OCI-LY1 (cell line): ENCODE measurements around the gene CTRL.

Experiments used
- H2AFZ ChIP-seq: fragments of 200-600 bp; sonication (generic), shearing (Covaris generic); 2 replicates; pipeline ENCODE4 v1.6.0; 2014; ENCODE audit warnings: antibody characterized with exemption, mild to moderate bottlenecking, low read length
- H3F3A ChIP-seq: fragments of 200-600 bp; sonication (generic), shearing (Covaris generic); 2 replicates; pipeline ENCODE4 v1.6.0; 2014; ENCODE audit warnings: mild to moderate bottlenecking, antibody characterized with exemption, low read length, moderate library complexity; ENCODE audit not compliant: insufficient read depth
- H3K27ac ChIP-seq: fragments of 200-600 bp; sonication (generic); 2 replicates; pipeline ENCODE4 v1.5.1; 2014; ENCODE audit warnings: low read length, mixed run types, mild to moderate bottlenecking, low read depth; ENCODE audit not compliant: poor library complexity, severe bottlenecking
- H3K27me3 ChIP-seq: fragments of 200-600 bp; sonication (generic); 2 replicates; pipeline ENCODE4 v1.6.0; 2014; ENCODE audit warnings: antibody characterized with exemption, mild to moderate bottlenecking, low read length, moderate library complexity; ENCODE audit not compliant: insufficient read depth
- H3K36me3 ChIP-seq: fragments of 200-600 bp; sonication (generic); 2 replicates; pipeline ENCODE4 v1.6.1; 2014; ENCODE audit warnings: mild to moderate bottlenecking, antibody characterized with exemption, low read length, moderate library complexity, mixed read lengths; ENCODE audit not compliant: insufficient read depth
- H3K4me1 ChIP-seq: fragments of 200-600 bp; sonication (generic); 2 replicates; pipeline ENCODE4 v1.5.1; 2014; ENCODE audit warnings: mild to moderate bottlenecking, low read length, moderate library complexity; ENCODE audit not compliant: insufficient read depth, severe bottlenecking
- H3K4me2 ChIP-seq: fragments of 200-600 bp; sonication (generic), shearing (Covaris generic); 2 replicates; pipeline ENCODE4 v1.6.1; 2014; ENCODE audit warnings: low read length
- H3K4me3 ChIP-seq: fragments of 200-600 bp; sonication (generic); 2 replicates; pipeline ENCODE4 v1.5.1; 2014; ENCODE audit warnings: low read length, low read depth, mild to moderate bottlenecking, mixed read lengths; ENCODE audit not compliant: poor library complexity, severe bottlenecking
- H3K79me2 ChIP-seq: fragments of 200-600 bp; shearing (Covaris generic); 2 replicates; pipeline ENCODE4 v1.6.1; 2016; ENCODE audit warnings: mixed run types, low read length, mixed read lengths; ENCODE audit not compliant: insufficient read depth
- H3K9ac ChIP-seq: fragments of 200-600 bp; sonication (generic), shearing (Covaris generic); 2 replicates; pipeline ENCODE4 v1.6.1; 2014; ENCODE audit warnings: mild to moderate bottlenecking, low read length, mixed read lengths
- H3K9me2 ChIP-seq: fragments of 200-600 bp; sonication (generic), shearing (Covaris generic); 2 replicates; pipeline ENCODE4 v1.6.1; 2014; ENCODE audit warnings: low read depth, mild to moderate bottlenecking, low read length, mixed read lengths
- H3K9me3 ChIP-seq: fragments of 200-600 bp; shearing (Covaris generic); 2 replicates; pipeline ENCODE4 v1.6.1; 2014; ENCODE audit warnings: low read length, mixed read lengths
- H4K20me1 ChIP-seq: fragments of 200-600 bp; sonication (generic), shearing (Covaris generic); 2 replicates; pipeline ENCODE4 v1.6.0; 2016; ENCODE audit warnings: mild to moderate bottlenecking, low read length; ENCODE audit not compliant: insufficient read depth
- EZH2 ChIP-seq: fragments of 200-600 bp; sonication (generic), shearing (Covaris generic); IDR thresholded peaks from 2 replicates; pipeline ENCODE4 v1.8.0; 2017; ENCODE audit warnings: borderline replicate concordance, mixed run types, mild to moderate bottlenecking, antibody characterized with exemption, low read length, moderate library complexity, mixed read lengths
- TF ChIP-seq, protein P1 (sequence below): fragments of 200-600 bp; sonication (generic), shearing (Covaris generic); IDR thresholded peaks from 2 replicates; pipeline ENCODE4 v1.5.1; 2017; ENCODE audit warnings: mild to moderate bottlenecking, antibody characterized with exemption, low read length, moderate library complexity, mixed read lengths

CTRL gene

DNA sequence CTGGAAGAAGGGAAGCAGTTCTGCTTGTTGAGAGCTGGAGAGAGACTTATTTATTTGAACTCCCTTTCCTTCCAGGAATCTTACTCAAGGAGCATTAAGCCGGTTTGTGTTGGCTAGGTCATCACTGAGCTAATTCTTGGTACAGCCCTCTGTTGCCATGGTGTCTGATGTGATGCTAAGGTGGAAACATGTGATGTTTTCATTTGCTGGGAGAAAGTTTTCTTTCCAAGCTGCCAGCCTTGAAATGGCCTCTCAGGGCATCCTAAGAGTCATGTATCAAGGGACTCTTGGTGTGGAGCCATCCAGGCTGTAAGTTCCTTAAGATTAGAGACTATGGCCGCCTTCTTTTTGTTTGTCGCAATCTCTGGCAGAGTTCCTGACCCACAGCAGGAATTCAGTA, 34.4 kb downstream of the CTRL start:
- Histone ChIP-seq H3K9me2 (no peaks in the 10 kb centered on the region), H3F3A (no peaks in the 10 kb centered on the region), H3K4me2 (no peak overlapping the region), H3K9me3 (no peaks in the 10 kb centered on the region), H4K20me1 (no peaks in the 10 kb centered on the region), H3K27me3 (no peaks in the 10 kb centered on the region), H3K9ac (no peak overlapping the region), H2AFZ (no peak overlapping the region), H3K79me2 (peaks cover 19% of the 10 kb centered on the region), H3K4me1 (peaks cover 17% of the 10 kb centered on the region), H3K4me3 (no peak overlapping the region), H3K36me3 (no peaks in the 10 kb centered on the region), H3K27ac (no peak overlapping the region)
- TF ChIP-seq, protein P1, sequence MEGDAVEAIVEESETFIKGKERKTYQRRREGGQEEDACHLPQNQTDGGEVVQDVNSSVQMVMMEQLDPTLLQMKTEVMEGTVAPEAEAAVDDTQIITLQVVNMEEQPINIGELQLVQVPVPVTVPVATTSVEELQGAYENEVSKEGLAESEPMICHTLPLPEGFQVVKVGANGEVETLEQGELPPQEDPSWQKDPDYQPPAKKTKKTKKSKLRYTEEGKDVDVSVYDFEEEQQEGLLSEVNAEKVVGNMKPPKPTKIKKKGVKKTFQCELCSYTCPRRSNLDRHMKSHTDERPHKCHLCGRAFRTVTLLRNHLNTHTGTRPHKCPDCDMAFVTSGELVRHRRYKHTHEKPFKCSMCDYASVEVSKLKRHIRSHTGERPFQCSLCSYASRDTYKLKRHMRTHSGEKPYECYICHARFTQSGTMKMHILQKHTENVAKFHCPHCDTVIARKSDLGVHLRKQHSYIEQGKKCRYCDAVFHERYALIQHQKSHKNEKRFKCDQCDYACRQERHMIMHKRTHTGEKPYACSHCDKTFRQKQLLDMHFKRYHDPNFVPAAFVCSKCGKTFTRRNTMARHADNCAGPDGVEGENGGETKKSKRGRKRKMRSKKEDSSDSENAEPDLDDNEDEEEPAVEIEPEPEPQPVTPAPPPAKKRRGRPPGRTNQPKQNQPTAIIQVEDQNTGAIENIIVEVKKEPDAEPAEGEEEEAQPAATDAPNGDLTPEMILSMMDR, result no peak
- no peak for TF ChIP-seq EZH2

DNA sequence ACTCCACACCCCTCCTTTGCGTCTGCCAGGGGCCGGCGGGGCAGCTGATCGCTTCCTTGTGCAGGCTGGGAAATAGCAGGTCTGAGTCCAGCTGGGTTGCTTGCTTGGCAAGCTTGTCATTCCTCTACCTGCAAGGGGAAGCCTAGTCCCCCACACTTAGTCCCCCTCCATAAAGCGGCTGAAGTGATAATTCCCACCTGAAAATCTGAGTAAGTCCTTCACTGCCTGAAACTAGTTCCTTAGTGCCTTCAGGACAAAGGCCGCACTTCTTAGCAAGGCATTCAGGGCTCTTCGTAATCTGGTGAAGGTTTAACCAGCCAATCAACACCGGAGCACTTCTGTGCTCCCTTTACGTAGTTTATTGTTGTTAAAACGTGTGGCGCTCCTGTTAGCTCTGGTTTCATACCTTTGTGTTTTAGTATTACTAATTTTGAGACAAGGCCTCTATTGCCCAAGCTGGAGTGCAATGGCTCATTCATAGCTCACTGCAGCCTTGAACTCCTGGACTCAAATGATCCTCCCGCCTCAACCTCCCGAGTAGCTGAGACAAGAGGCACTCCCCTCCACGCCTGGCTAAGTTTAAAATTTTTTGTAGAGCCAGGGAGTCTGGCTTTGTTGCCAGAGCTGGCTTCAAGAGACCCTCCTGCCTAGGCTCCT, 37.8 kb downstream of the CTRL start:
- H3K27me3 ChIP-seq, result no peaks in the 10 kb centered on the region
- H3F3A ChIP-seq, result no peaks in the 10 kb centered on the region
- no peak overlapping the region for H2AFZ ChIP-seq
- no peaks in the 10 kb centered on the region for H3K9me3 ChIP-seq
- H3K36me3 ChIP-seq, result no peaks in the 10 kb centered on the region
- peaks cover 19% of the 10 kb centered on the region for H3K79me2 ChIP-seq
- TF ChIP-seq EZH2, result no peak
- TF ChIP-seq, protein P1, result no peak
- H3K9me2 ChIP-seq, result no peaks in the 10 kb centered on the region
- peak overlapping the region; percentile 77 for H3K4me2 ChIP-seq
- H3K9ac ChIP-seq, result peak overlapping the region; percentile 88
- H4K20me1 ChIP-seq, result no peaks in the 10 kb centered on the region
- H3K27ac ChIP-seq, result no peak overlapping the region
- peak overlapping the region; percentile 91 for H3K4me3 ChIP-seq
- peaks cover 19% of the 10 kb centered on the region for H3K4me1 ChIP-seq

DNA sequence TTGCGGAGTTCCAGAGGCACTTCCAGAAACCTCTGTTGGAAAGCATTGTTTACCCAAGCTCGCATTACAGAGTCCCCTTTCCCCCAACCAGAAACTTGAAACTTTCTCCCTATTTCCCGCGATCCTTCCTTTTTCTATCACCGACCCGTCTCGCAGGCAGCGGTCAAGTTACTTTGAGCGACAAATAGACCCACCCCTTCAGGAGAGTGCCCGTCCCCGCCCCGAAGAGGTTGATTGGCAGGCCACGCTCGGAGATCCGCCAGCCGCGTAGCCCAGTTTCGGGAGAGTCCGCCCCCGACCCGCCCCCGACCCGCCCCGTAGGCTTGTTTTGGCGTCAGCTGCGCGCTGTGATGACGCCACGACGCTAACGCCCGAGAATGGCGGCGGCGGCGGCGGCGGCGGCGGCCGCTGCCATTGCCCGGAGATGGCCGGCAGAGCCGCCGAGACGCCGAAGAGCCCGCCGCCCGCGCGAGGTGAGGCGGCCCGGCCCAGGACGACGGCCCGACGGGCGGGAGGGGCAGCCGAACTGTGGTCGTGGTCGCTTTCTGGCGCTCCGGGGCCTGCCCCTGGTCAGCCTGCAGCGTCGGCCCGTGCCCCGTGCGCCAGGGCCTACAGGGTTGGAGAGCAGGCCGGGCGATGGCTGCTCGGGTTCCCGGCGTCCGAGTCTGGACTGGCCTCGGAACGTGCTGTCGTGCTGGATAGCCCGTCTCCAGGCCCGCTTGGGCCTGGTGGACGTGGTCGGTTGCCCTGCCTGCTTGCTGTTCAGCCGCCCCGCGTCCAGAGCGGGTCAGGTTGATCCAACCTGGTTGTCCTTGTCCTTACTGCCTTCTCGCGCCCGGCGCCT, 38.5 kb downstream of the CTRL start, which contains the start of gene PSKH1:
Gene PSKH1, plus strand, starts transcription at position 356 of the 844 bp plus-strand sequence. CDS start 15,496 bp downstream, outside the sequence.
- Histone ChIP-seq H4K20me1 (no peaks in the 10 kb centered on the region), H3K79me2 (peaks cover 19% of the 10 kb centered on the region), H3K4me3 (peak within 1 kb of the TSS; percentile 91), H3K4me1 (peaks cover 19% of the 10 kb centered on the region), H3K9me2 (no peaks in the 10 kb centered on the region), H3K4me2 (peak within 1 kb of the TSS; percentile 78), H3F3A (no peaks in the 10 kb centered on the region), H2AFZ (no peak within 1 kb of the TSS), H3K9me3 (no peaks in the 10 kb centered on the region), H3K27me3 (no peaks in the 10 kb centered on the region), H3K27ac (no peak within 1 kb of the TSS), H3K36me3 (no peaks in the 10 kb centered on the region), H3K9ac (peak within 1 kb of the TSS; percentile 88)
- TF ChIP-seq, protein P1, result no peak
- TF ChIP-seq EZH2, result no peak
